Measurements from ENCODE around the gene IL1RAPL2.
"Not testable (repeated sequence)": the region's sequence is repeated elsewhere in the genome, so short reads cannot be mapped to it uniquely, and the experiment has no call there.

IL1RAPL2 gene

DNA sequence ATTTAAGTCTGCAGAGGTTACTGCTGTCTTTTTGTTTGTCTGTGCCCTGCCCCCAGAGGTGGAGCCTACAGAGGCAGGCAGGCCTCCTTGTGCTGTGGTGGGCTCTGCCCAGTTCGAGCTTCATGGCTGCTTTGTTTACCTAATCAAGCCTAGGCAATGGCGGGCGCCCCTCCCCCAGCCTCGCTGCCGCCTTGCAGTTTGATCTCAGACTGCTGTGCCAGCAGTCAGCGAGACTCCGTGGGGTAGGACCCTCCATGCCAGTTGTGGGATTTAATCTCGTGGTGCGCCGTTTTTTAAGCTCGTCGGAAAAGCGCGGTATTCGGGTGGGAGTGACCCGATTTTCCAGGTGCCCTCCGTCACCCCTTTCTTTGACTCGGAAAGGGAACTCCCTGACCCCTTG is 111.5 kb downstream of the IL1RAPL2 start:
- DNase-seq, result not testable (repeated sequence)

DNA sequence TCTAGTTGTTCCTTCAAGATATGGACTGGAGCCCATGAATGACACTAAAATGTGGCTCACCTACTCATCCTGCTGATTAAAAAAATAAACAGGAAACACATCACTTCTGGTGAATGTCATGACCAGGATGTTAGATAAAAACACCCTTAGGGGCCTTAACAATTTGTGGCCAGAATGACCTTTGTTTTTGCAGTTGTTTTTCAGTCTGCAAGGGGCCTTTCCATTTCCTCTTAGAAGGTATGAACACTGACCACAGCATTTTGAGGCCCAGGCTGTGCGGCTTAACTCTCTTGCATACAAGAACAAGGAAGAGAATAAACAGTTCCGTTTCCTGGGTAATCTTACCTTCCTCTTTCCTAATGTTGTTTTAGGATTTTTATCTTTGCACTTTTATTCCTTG is 113.2 kb downstream of the IL1RAPL2 start:
- DNase-seq, result no peak

GRCh38 chrX:104681214-104681613 is 115.2 kb downstream of the IL1RAPL2 start:
- DNase-seq, result no peak

DNA sequence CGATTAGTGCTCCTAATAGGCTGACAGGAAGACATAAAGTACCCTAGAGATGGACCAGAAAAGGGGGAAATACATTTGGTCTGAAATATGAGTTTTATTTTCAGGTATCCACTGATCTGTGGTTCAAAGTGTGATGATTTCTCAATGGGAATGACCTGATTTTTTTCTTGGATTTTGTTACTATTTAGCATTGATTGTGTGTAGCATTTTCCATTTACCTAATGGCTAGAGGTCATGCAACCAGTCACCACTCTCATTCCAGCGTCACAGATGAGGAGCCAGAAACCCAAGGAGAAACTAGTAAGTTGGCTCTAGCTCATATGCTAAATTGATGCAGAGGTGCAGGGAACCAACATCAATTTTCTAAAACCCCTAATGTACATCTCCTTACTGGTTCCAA is 118.1 kb downstream of the IL1RAPL2 start:
- no peak for DNase-seq

- DNase-seq, result no peak
These were observed 129.6 kb downstream of the IL1RAPL2 start for GRCh38 chrX:104695593-104695992.

GRCh38 chrX:104696667-104697066 is 130.7 kb downstream of the IL1RAPL2 start:
- DNase-seq, result no peak

DNA sequence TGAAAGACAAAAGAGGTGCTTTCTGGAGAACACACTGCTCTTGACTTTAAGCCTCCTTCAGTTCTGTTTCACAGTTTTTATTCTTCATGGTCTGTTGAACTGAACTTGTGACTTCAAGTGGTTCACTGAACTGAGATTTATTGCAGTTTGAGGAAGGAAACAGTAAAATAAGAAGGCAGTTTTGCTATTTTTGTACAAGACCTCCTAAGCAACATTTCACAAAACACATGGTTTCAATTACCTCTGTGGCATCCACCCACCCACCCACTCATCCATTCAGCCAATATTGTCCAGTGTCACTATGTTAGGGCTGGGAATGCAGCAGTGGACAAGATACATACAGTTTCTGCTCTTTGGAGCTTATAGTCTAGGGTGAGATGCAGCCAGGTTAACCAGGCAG is 131.3 kb downstream of the IL1RAPL2 start:
- no peak for DNase-seq

DNA sequence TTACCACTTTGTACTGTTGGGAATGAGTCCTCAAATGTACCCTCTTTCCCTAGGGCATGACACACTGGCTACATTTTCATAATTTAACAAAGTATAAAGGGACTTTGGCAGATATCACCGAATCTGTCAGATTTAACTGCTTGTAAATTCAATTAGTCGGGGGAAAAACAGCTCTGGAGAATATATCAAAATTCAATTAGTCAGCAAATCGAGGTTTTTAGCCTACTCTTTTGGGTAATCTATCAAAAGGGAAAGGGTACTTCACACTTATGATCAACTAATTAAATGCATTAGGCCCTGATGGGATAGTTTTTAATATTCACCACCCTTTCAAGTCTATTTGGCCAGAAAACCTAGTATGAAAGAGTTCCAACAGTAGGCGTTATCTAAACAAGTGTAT is 141.0 kb downstream of the IL1RAPL2 start:
- DNase-seq, result no peak

DNA sequence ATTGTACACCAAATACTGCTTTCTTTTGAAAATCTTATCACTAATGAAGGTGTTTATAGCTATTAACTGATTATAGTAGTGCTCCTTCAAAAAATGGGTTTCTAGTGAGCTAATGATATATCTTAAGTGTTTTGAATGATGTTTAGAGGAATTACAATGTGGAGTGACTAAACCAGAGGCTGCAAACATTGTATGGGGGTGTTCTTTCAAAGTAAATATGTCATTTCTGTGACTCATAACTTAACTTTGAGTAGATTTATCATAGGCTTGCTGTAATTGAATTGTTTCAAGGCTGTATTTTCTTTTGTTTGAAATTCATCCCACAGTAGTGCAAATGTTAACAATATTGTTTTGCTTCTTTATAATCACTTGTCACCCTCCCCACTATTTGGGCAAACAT is 141.6 kb downstream of the IL1RAPL2 start:
- no peak for DNase-seq

GRCh38 chrX:104712515-104712914 is 146.5 kb downstream of the IL1RAPL2 start:
- no peak for DNase-seq

DNA sequence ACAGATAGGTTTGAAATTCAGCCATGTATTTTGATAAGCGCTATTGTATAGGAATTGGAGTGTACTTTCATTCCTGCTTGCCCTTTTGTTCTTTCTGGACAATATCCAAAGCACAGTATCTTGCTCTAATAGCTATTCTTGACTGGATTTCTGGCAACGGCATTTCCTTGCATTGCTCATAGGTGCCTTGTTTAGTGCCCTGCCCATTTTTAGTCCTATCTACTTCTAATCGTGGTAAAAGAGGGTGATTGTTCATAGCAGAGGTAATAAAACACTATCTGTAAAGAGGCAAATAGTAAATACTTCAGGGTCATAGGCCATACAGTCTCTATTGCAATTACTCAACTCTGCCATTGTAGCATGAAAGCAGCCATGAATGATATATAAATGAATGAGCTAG is 155.9 kb downstream of the IL1RAPL2 start:
- no peak for DNase-seq

- no peak for DNase-seq
These were observed 162.5 kb downstream of the IL1RAPL2 start for GRCh38 chrX:104728456-104728855.

- no peak for DNase-seq
These were observed 176.4 kb downstream of the IL1RAPL2 start for GRCh38 chrX:104742355-104742754.

DNA sequence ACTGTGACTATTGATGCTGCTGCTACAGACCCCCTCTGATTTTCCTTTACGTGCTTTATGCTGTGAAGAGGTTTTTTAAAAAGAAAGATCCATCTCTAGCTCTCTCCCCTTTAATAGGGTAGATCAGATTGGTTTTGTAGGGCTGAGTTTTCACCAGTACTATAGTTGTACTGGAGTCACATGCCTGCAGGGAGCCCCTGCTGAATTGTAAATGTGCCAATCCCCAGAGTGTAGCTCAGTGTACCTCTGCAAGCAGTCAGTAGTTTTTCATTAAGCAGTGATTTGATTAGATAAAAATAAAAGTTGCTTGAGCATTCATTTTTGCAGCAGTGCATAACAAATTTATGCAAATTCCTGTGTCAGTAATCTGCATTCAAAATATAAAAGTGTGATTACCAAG is 179.2 kb downstream of the IL1RAPL2 start:
- no peak for DNase-seq

GRCh38 chrX:104749951-104750610 is 184.1 kb downstream of the IL1RAPL2 start:
- no peak for DNase-seq

DNA sequence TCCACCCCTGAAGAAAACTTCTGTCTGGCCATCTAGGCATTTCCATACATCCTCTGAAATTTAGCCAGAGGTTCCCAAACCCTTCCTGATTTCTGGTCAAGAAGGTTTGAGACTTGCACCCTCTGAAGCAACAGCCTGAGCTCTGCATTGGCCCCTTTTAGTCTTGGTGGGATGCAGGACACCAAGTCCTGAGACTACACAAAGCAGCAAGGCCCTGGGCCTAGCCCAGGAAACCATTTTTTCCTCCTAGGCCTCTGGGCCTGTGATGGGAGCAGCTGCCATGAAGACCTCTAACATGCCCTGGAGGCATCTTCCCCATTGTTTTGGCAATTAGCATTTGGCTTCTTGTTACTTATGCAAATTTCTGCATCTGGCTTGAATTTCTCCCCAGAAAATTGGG is 196.6 kb downstream of the IL1RAPL2 start:
- DNase-seq, result no peak

- DNase-seq, result no peak
These were observed 223.8 kb downstream of the IL1RAPL2 start for GRCh38 chrX:104789784-104790183.

GRCh38 chrX:104795804-104796203 is 229.8 kb downstream of the IL1RAPL2 start:
- DNase-seq, result no peak

- DNase-seq, result no peak
These were observed 237.2 kb downstream of the IL1RAPL2 start for GRCh38 chrX:104803219-104803618.

DNA sequence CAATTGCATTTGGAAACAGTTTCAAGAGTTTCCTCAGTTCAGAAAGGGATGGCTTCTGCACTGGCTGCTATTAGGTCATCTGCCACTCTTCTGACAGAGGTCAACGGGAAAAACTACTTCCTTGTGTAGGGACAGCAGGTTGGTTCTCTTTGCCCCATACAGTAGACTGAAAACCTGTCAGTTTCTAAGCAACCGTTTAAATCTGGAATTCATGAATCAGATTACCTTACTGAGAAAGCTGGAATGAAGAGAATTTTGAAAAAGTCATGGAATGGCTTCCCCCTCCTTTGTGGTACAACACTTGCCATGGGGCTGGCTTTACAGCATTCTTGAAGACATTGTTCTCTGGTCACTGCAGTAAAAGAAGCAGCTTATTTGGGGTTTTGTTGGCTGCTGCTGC is 240.3 kb downstream of the IL1RAPL2 start:
- no peak for DNase-seq

DNA sequence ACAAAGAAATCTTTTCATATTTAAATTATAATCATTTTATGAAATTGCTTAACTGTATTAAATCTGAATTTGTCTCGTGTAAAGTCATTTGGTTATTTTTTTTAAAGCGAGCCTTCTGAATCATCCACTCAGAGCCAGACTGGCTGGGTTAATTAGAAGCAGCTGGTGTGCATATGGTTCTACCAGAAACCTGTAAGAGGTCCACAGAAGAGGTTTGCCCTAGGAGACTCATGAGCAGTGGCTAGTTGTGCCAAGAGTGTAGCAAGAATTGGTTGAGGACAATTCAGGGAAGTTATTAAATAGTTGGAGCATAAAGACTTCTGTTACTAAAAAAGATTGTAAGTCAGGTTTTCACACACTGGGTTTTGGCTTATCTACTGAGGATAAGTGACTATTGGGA is 267.4 kb downstream of the IL1RAPL2 start:
- DNase-seq, result no peak

DNA sequence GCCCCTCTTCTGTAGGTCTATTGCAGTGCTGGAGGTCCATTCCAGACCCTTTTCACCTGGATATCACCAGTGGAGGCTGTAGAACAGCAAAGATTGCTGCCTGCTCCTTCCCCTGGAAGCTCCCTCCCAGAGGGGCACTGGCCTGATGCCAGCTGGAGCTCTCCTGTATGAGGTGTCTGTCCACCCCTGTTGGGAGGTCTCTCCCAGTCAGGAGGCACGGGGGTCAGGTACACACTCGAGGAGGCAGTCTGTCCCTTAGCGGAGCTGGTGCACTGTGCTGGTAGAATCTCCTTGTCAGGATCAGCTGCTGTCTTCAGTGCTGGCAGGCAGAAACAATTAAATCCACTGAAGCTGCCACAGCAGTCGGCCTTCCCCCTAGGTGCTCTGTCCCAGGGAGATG is 276.6 kb downstream of the IL1RAPL2 start:
- no peak for DNase-seq

DNA sequence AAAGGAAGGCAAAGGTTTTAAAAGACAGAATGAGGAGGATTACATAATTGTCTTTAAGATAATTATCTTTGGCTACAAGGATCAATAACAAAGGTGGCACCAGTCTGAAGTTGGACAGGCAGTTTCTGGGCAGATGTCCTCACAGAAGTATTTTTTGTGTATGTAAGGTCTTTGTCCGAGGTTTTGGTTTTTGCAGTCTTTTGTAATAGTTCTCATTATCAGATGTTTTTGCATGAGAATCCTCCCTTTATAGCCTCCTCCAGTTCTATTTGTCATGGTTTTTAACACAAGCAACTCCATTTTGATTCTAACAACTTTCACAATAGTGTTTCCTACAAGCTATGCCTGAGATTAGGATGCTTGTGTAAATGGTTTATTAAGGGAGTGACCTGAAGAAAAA is 286.2 kb downstream of the IL1RAPL2 start:
- DNase-seq, result no peak

DNA sequence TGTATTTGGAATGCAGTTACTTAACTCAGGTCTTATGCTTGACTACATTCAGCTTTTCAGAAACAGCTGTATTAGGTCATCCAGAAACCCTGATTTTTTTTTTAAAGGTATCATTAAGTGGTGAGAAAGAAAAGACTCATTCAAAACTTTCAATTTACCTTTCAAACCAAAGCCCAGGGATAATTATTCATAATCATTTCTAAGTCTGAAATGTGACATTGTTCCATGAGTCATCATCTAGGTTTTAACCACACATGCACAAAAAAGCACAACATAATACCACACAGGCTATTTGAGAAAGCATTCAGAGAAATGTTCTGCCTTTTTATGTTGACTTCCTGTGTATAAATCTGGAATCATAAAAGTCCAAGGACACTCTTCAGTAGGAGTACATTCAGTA is 288.2 kb downstream of the IL1RAPL2 start:
- DNase-seq, result no peak

DNA sequence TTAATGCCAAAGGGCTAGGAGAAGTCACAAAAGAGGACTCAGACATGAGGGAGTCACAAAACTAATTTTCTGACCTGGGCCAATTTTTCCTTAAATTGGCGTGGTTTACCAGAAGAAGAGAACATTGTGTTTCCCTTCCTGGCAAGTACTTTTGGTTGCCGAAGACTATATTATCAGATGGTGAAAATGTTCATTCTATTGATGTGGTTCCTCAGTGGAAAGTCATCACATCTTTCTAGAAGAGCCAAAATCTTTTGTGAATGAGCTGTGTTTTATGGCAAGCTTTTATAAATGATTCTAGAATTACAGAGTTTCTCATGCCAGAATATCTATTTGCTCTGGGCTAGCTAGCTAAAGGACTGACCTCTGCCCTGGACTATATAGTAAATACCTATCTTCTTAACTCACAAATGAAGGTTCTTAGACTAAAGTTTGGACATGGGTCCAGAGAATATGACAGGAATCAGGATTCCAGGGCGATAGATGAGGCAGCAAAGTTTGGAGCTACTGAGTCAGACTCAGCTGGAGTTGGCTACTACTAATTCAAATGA is 288.9 kb downstream of the IL1RAPL2 start:
- no peak for DNase-seq

Data from NK-92 treated with Interleukin-12 subunit alpha and Interleukin-12 subunit beta, amount 100 ng/mL, for 24 hours (cell line).